Endometrial microvascular endothelial cells (primary cell): ENCODE data around the gene C5orf15. TPM values are rescaled to one million over a fixed set of nuclear protein-coding genes. Genes with fewer than 3 reads are reported as not detected.
"Not testable (repeated sequence)": the region's sequence is repeated elsewhere in the genome, so short reads cannot be mapped to it uniquely, and the experiment has no call there.

Experiments
- in situ Hi-C: cut with HindIII; loops from 2 replicates; pipeline ENCODE4 v1.10.0; 2017; ENCODE audit warnings: low sequenced_read_pairs, low pct_unique_long_range_greater_than_20kb; ENCODE audit errors: inconsistent ontology term
- total RNA-seq: library from RNA; depleted of rRNA; stranded (reverse); fragments of >200 nt; gene quantifications from one replicate; pipeline ENCODE4 v1.2.3, GENCODE V29; 2015; ENCODE audit errors: inconsistent ontology term

Gene C5orf15
- total RNA-seq, 1 donor from 2014 or later: 40.9 TPM

GRCh38 chr5:133995341-133995740, 26.9 kb upstream of the C5orf15 start:
- in situ Hi-C loops: no loop called here

GRCh38 chr5:133994990-133995333, 26.5 kb upstream of the C5orf15 start:
- in situ Hi-C loops: no loop called here

GRCh38 chr5:133994297-133994989, 26.0 kb upstream of the C5orf15 start:
- in situ Hi-C loops: no loop called here

- in situ Hi-C loops: no loop called here
Observed at GRCh38 chr5:133993185-133993936, 24.9 kb upstream of the C5orf15 start.

GRCh38 chr5:133992429-133993155, 24.2 kb upstream of the C5orf15 start:
- in situ Hi-C loops: no loop called here

GRCh38 chr5:133991171-133991910, 22.9 kb upstream of the C5orf15 start:
- in situ Hi-C loops: no loop called here

GRCh38 chr5:133990396-133990795, 22.0 kb upstream of the C5orf15 start:
- in situ Hi-C loops: no loop called here

GRCh38 chr5:133985540-133986180, 17.2 kb upstream of the C5orf15 start:
- in situ Hi-C loops: no loop called here

GRCh38 chr5:133983674-133984073, 15.2 kb upstream of the C5orf15 start:
- in situ Hi-C loops: no loop called here

GRCh38 chr5:133981714-133982113, 13.3 kb upstream of the C5orf15 start:
- in situ Hi-C loops: no loop called here

GRCh38 chr5:133980652-133981051, 12.2 kb upstream of the C5orf15 start:
- in situ Hi-C loops: no loop called here

- in situ Hi-C loops: no loop called here
Observed at GRCh38 chr5:133978943-133979342, 10.5 kb upstream of the C5orf15 start.

GRCh38 chr5:133977858-133978257, 9.4 kb upstream of the C5orf15 start:
- in situ Hi-C loops: no loop called here

GRCh38 chr5:133977161-133977787, 8.8 kb upstream of the C5orf15 start:
- in situ Hi-C loops: no loop called here

- in situ Hi-C loops: not testable (repeated sequence)
Observed at GRCh38 chr5:133975546-133975945, 7.1 kb upstream of the C5orf15 start.

- in situ Hi-C loops: no loop called here
Observed at GRCh38 chr5:133974142-133974541, 5.7 kb upstream of the C5orf15 start.

GRCh38 chr5:133970325-133970909, 2.0 kb upstream of the C5orf15 start:
- in situ Hi-C loops: no loop called here
